ENCODE data around the gene PRDM15.

The PRDM15 gene

GRCh38 chr21:41837756-41838297 is 41.3 kb downstream of the PRDM15 start:
- DNase-seq, result no peak

GRCh38 chr21:41836166-41837015 is 42.8 kb downstream of the PRDM15 start:
- no peak for DNase-seq

- DNase-seq, result no peak
Observed at GRCh38 chr21:41835711-41836154, 43.4 kb downstream of the PRDM15 start.

GRCh38 chr21:41834926-41835663 is 44.0 kb downstream of the PRDM15 start:
- no peak for DNase-seq

GRCh38 chr21:41834252-41834925 is 44.8 kb downstream of the PRDM15 start:
- DNase-seq, result no peak

- no peak for DNase-seq
Observed at GRCh38 chr21:41833497-41834115, 45.5 kb downstream of the PRDM15 start.

GRCh38 chr21:41832596-41833496 is 46.3 kb downstream of the PRDM15 start:
- no peak for DNase-seq

- DNase-seq, result no peak
Observed at GRCh38 chr21:41831866-41832595, 47.1 kb downstream of the PRDM15 start.

- DNase-seq, result no peak
Observed at GRCh38 chr21:41831453-41831831, 47.7 kb downstream of the PRDM15 start.

GRCh38 chr21:41830764-41831452 is 48.2 kb downstream of the PRDM15 start:
- DNase-seq, result no peak

- no peak for DNase-seq
Observed at GRCh38 chr21:41830145-41830707, 48.9 kb downstream of the PRDM15 start.

GRCh38 chr21:41828884-41829360 is 50.2 kb downstream of the PRDM15 start:
- DNase-seq, result no peak

- no peak for DNase-seq
Observed at GRCh38 chr21:41827951-41828883, 50.9 kb downstream of the PRDM15 start.

GRCh38 chr21:41825881-41826280 is 53.3 kb downstream of the PRDM15 start:
- no peak for DNase-seq

- no peak for DNase-seq
Observed at GRCh38 chr21:41825216-41825615, 53.9 kb downstream of the PRDM15 start.

- DNase-seq, result no peak
Observed at GRCh38 chr21:41824466-41825207, 54.5 kb downstream of the PRDM15 start.

GRCh38 chr21:41823906-41824305 is 55.2 kb downstream of the PRDM15 start:
- DNase-seq, result no peak

GRCh38 chr21:41823166-41823565 is 56.0 kb downstream of the PRDM15 start:
- DNase-seq, result no peak

Measured in CD4-positive, alpha-beta T cell treated with Interleukin-17A for 1 hour (primary cell).